Stimulated activated CD4-positive, alpha-beta T cell treated with anti-CD3 and anti-CD28 coated beads, Interleukin-2, amount 100 ng/mL, for 4 hours (primary cell): ENCODE data around the gene ZNF625.

Experiments used
- DNase-seq: peaks from one replicate; pipeline ENCODE4 v3.0.0-alpha.2; 2020; ENCODE audit warnings: low read depth

Gene ZNF625

DNA sequence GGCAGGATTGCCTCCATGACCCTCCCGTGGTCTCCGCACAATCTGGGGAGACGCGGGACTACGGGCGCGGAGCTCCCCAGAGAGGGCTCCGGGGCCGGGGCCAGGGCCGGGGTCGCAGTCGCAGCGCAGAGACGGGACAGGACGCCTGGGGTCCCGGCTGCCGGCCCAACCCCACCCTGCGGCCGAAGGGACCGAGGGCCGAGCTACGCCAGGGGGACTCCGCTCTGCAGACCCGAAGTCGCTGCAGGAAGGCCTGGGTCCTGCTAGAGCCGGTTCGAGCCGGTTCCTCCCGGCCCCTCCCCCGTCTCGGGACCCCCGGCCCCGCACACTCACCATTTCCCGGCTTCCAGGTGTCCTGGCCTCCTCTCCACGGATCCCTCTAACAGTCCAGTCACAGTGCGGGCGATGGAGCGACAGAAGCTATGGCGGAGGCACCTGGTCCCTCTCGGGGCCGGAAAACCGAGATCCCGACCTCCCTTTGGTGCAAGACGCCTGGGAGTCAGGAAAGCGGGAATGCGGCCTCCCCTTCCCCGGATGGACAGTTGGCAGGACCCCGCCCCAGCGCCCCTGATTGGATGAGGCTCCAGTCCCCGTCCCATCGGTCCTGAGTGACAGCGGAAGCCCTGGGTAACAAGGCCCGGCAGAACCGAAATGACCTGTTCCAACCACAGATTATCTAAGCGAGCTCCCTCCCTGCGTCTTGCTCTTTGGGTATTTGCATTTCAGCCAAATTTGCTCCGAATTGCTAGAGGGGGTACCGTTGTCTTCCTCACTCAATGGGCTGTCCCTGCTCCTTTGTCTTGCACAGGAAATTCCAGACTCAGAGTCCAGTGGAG, at the start of gene ZNF625:
Gene ZNF625 (minus strand): TSS at position 512 of the 836 bp plus-strand sequence. CDS start 176 bp downstream, at position 336.
- no peak for DNase-seq

DNA sequence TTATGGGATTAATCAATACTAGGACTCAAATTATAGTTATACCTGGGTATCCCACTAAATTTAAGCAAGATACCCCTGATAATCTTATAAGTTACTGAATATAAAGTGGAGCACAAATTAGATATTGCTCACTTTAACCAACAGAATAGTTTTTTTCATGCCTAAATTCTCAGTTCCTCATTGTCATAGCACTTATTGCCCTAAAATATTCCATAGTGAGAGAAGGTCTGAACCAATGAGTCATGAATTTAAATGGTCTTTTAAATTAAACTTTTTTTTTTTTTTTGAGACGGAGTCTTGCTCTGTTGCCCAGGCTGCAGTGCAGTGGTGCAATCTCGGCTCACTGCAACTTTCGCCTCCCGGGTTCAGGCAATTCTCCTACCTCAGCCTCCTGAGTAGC, 48.8 kb upstream of the ZNF625 start:
- no peak for DNase-seq

GRCh38 chr19:12202250-12202649, 45.7 kb upstream of the ZNF625 start:
- DNase-seq = peak; percentile 58

DNA sequence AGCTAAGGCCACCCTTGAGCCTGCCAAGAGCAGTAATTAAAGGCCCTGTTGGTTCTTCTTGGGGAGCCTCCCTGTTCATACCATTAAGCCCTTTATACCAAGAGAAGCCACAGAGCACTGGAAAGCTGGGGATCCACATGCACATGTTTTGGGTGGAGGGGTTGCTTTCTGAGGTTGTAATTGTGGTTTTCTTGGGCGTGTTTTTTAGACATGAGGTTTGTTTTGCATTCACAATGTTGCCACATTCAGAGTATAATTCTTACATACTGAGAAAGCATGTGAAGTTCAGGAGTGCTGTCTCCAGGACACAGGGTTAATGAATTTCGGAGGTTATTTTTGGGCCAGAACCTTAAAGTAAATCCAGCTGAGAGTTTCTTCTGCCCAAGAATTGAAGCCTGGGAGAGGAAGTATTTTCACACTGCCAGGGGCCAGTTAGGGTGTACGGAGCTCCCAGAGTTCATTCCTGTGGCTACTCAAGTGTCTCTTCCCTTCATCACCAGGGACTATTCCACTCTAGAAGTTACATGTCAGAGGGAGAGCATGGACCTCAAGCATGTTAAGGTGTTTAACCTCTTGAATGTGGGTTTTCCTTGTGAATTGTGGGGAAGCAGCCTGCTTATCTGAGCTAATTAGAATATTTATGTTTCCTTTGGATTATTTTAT, 43.4 kb upstream of the ZNF625 start:
- DNase-seq = no peak

- DNase-seq = no peak
Measured at GRCh38 chr19:12198136-12198535, 41.6 kb upstream of the ZNF625 start.

DNA sequence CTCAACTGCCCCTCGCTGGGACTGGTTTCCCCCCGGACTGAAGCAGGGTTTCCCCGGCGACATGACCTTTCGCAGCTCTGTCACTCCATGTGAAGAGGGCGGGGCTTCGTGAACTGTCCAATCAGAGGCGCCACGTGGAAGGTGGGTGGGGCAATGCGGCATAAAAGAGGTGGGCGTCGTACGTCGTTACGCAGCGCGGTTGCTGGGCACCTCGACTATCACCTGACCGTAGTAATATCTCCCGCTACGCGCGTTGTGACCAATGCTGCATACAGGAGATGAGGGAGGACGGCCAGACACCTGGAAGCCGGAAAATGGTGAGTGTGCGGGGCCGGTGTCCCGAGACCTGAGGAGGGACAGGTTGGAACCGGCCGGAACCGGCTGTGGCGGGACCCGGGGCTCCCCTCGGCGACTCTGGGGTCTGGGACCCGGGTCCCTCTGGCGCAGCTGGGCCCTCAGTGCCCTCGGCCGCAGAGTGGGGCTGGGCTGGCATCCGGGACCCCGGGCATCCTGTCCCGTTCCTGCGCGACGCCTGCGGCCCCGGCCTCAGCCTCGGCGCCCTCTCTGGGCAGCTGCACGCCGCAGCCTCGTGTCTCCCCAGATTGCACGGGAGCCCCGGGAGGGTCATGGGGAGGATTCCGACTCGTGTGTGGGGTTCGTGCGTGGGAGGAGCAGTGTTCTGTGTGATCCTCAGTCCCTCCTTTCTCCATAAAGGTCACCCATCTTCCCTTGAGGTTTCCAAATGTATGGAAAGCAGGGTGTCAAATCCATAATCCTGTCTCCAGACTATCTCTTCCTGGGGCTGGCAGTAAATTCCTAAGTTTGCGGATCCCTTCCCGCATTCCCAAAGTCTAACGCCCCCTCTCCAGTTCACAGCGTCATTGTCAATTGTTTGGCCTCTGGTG, 38.5 kb upstream of the ZNF625 start:
- peak; percentile 78 for DNase-seq

GRCh38 chr19:12187625-12188024, 31.1 kb upstream of the ZNF625 start:
- DNase-seq = no peak

DNA sequence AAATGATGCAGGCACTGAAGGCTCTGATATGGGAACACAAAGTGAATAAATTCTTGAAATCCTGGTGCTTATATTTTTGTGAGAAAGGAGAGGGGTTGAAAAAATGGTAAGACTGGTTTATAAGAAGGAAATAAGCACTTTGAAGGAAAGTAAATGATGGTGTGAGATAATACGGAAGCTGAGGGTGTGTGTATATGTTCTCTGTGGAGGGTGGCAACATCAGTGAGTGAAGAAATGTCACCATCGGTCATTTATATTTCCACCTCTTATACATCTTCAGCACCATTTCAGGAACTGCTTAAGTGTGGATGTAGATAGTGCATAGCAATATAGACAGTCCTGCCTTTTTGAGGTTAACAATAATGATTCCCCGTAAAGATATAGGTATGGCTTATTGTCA, 23.8 kb upstream of the ZNF625 start:
- DNase-seq = no peak

DNA sequence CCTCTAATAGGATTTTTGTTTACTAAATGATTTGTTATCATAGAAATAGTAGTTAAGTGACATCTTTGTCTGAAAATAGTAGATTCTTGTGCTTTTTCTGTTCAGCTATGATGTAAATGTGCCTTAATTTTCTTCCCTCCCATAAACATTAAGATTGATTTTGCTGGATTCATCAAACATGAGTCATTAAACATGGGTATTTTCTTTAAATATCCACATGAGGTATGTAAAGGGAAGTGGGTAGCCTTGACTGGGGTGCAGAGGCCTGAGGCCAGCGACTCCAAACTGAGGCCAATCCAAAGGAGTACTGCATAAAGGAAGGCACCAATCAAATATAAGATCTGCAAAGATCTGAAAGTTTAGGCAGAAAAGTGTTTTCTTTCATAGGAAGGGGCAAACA, 10.1 kb upstream of the ZNF625 start:
- no peak for DNase-seq

DNA sequence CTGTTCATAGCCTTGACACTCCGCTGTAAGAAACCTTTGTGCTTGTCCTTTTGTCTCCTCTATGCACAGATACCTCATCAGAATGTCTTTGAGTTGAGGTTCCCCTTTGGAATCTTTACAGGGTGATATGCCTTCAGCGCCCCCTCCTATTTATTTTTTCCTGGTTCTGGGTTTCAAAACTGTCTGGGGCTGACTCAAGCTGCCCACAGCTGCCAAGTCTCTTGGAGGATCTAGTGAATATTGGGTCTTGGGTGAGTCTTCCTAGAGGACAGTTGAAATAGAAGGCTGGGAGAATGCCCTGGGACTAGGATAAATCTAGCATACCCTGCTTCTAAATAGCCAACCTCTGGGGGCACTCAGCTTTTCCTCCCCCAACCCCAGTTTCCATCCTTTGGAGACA, 7.3 kb upstream of the ZNF625 start:
- no peak for DNase-seq

- peak; percentile 90 for DNase-seq
Measured at GRCh38 chr19:12162882-12163806, 6.6 kb upstream of the ZNF625 start, which contains the start of gene ZNF136. Gene ZNF136 (plus strand): TSS chr19:12163096. CDS start chr19:12163204, 108 bp downstream.

GRCh38 chr19:12162513-12162881, 6.0 kb upstream of the ZNF625 start:
- DNase-seq = no peak

DNA sequence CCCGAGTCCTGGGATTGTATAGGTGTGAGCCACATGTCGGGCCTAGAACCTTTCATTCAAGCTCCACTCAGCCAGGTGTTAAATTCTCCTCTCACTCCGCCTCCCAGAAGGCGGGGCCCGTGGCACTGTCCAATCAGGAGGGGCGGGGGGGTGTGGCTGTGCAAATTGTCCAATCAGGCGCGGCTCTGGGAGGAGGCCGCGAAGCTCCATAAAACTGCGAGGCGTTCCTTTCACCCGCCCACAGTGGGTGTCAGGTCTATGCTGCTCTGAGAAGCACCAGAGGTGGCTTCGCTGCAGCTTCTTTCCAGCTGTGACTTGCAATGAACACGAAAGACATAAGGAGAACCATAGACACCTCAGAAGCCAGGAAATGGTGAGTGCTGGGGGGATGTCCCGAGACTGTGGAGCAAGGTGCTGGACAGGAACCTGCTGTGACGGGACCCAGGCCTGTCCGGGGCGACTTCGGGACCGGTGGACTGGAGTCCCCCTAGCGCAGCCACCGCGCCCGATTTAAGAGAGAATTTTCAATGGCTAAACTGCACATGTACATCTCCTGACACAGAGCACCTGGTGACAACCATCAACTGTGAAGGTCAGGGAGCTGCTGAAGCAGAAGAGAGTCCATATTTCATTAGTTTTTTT, 3.4 kb upstream of the ZNF625 start:
- DNase-seq = no peak

DNA sequence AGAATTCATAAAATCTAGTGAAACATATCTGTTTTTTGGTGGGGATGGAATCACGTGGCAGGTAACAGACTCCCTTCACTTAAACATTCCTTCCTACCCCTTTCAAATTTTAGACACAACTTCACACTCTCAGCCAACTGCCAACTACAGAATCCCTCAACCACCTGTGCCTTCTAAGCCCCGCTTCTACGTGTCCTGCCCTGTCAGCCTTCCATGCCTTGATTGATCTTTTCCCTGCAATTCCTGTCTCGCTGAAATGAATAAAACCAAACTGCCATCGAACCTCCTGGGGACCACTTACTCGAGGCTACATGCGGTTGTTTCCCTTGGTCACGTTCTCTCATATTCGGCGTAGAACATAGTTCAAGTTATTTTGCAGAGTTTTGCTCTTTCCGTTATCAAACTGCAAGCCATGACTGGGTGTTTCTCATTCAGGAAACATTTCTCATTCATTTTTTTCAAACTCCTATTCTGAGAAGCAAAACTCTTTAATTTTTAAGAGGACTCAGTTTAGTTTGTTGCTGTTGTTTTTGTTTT, 1.1 kb downstream of the ZNF625 start:
- no peak for DNase-seq

- no peak for DNase-seq
Measured at GRCh38 chr19:12145348-12145747, 11.2 kb downstream of the ZNF625 start.

- DNase-seq = no peak
Measured at GRCh38 chr19:12141405-12141736, 15.2 kb downstream of the ZNF625 start.

DNA sequence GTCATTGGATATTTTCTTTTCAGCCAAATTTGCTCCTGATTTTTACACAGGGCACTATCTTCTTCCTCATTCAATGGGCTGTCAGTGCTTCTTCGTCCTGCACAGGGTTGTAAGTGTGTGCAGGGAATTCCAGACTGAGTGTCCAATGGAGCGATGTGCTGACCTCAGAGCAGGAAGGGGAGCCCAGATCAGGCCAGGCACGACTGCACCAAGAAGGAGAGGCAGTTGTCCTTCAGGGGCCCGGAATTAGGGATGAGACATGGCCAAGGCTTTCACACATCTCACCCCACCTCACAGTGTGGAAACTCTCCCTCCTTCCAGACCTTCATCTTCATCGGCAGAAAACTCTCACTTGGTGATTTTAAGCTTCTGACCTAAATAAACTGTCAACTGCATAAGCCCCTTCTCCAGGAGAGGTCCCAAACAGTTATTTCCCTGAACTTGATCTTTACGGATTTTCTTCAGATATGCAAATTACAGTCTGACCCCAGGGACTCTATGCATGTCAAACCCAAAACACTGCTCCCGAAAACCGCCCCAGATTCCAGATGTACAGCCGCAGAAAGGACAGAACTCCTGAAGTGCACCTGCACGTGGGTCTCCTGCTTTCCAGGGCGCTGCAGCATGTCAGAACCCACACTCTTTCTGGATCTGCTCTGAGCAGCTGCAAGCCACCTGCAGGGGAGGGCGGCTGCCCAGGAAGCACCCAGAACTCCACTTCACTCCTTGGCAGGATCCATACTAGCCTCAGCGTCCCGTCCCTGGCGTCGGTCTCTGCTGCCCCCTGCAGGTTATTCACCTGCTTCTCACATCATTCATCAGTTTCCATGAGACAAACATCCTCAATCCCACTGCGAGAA, 15.8 kb downstream of the ZNF625 start:
- peak; percentile 79 for DNase-seq

DNA sequence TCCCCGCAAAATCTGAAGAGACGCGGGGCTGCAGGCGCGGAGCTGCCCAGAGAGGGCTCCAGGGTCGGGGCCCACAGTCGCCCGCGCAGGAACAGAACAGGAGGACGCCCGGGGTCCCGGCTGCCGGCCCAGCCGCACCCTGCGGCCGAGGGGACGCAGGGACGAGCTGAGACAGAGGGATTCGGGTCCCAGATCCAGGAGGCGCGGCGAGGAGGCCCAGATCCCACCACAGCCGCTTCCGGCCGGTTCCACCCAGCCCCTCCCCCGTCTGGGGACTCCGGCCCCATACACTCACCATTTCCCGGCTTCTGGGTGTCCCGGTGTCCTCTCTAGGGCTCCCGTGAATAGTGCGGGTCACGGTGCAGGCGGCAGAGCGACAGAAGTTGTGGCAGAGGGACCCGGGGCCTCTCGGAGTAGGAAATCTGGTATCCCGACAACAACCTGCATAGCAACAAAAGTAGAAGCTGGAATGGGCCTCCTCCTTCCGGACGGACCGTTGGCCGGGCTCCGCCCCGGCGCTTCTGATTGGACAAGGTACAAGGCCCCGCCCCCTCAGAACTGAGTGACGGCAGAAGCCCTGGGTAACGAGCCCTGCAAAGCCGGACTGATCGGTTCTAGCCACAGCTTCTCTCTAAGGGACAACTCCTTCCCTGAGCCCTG, 16.5 kb downstream of the ZNF625 start, which contains the start of gene ZNF20:
Gene ZNF20 (minus strand): TSS at position 466 of the 660 bp plus-strand sequence. CDS start 168 bp downstream, at position 298.
- peak; percentile 83 for DNase-seq

DNA sequence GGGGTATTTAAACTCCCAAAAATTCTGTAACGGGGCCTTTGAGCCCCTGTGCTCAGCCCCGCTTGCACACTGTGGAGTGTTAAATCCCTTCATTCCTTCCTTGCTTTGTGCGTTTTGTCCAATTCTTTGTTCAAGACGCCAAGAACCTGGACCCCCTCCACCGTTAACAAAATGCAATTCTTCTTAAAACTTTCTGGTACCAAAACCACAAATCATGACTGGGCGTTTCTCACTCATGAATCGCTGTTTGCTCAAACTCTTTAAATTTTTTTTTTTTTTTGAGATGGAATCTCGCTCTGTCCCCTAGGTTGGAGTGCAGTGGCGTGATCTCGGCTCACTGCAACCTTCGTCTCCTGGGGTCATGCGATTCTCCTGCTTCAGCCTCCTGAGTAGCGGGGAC, 17.3 kb downstream of the ZNF625 start:
- no peak for DNase-seq
